HepG2 (cell line): ENCODE measurements around the gene CSTF3. TPM values are rescaled to one million over a fixed set of nuclear protein-coding genes. Genes with fewer than 3 reads are reported as not detected.
A peak's percentile ranks its signal among the peaks of the same experiment; 100 is the strongest.

Experiments
- ATAC-seq: fragments of 200-7000 bp; cut with Tn5 transposase; 3 replicates; pipeline ENCODE4 v1.9.1; 2020; ENCODE audit warnings: mild to moderate bottlenecking, moderate library complexity
- BruUV-seq: library from RNA; stranded (reverse); fragments of 400-500 nt; replicated peaks from 2 replicates; lab custom pipeline; 2021; lab: Mats Ljungman, UMichigan
- CTCF ChIA-PET: fragments of 300-600 bp; formaldehyde crosslinking; extraction: SDS; loops from one replicate; lab custom pipeline; 2021; ENCODE audit warnings: low total read pairs, inconsistent platforms, low intra/inter-chr PET ratio; lab: Yijun Ruan, JAX
- POLR2A ChIA-PET: fragments of 350-600 bp; sonication (Branson Sonifier 250); formaldehyde crosslinking; loops from one replicate; lab custom pipeline; 2020; ENCODE audit warnings: antibody characterized with exemption, inconsistent platforms; lab: Yijun Ruan, JAX
- DNase-seq: peaks from one replicate; pipeline ENCODE4 v3.0.0-alpha.2; 2015; ENCODE audit warnings: low spot score
- FAIRE-seq: peaks from 3 replicates; lab custom pipeline; 2011; peaks lifted over from hg19 to GRCh38; lab: Jason Lieb, UNC
- H2AFZ ChIP-seq: one replicate; pipeline ENCODE4 v1.6.1; 2011; ENCODE audit warnings: low read length, inconsistent platforms
- H3K27ac ChIP-seq: fragments of 300-600 bp; 3 replicates; pipeline ENCODE4 v1.8.0; 2011; ENCODE audit warnings: mixed run types, mild to moderate bottlenecking, mixed read lengths, low read length, inconsistent platforms; ENCODE audit not compliant: insufficient read depth; ENCODE audit errors: extremely low read length
- H3K27me3 ChIP-seq, 2 experiments: fragments of 200-600 bp in 1 of 2; 2 replicates in 1 of 2; 3 replicates in 1 of 2; pipeline versions ENCODE4 v1.6.0 to v1.8.0; 2011; ENCODE audit warnings: low read length in 2 of 2, mild to moderate bottlenecking in 2 of 2, moderate library complexity in 2 of 2, inconsistent platforms in 1 of 2; ENCODE audit not compliant: insufficient read depth in 2 of 2, control insufficient read depth in 1 of 2
- H3K36me3 ChIP-seq, 2 experiments: fragments of 200-600 bp in 1 of 2; replicated peaks in 1 of 2; 2 replicates in 1 of 2; 3 replicates in 1 of 2; pipeline versions ENCODE4 v1.5.1 to v1.8.0; 2011; ENCODE audit warnings: low read length in 2 of 2, inconsistent platforms in 1 of 2; ENCODE audit not compliant: insufficient read depth in 2 of 2, control insufficient read depth in 1 of 2
- H3K4me1 ChIP-seq: 2 replicates; pipeline ENCODE4 v1.5.1; 2012; ENCODE audit warnings: low read length, inconsistent platforms; ENCODE audit not compliant: insufficient read depth
- H3K4me2 ChIP-seq: 2 replicates; pipeline ENCODE4 v1.6.0; 2011; ENCODE audit warnings: low read depth, low read length, inconsistent platforms
- H3K4me3 ChIP-seq, 3 experiments: fragments of 200-600 bp in 1 of 3; sonication (generic), shearing (Covaris generic) in 1 of 3; replicated peaks in 1 of 3; 2 replicates each; pipeline ENCODE4 v1.5.1; 2011 to 2016; ENCODE audit warnings: low read length in 3 of 3, inconsistent platforms in 2 of 3, low read depth in 2 of 3, mild to moderate bottlenecking in 2 of 3, control low read depth in 1 of 3, mixed read lengths in 1 of 3; ENCODE audit not compliant: insufficient read depth in 1 of 3
- H3K79me2 ChIP-seq: one replicate; pipeline ENCODE4 v1.6.1; 2011; ENCODE audit warnings: low read length, inconsistent platforms; ENCODE audit not compliant: insufficient read depth
- H3K9ac ChIP-seq: 2 replicates; pipeline ENCODE4 v1.6.0; 2011; ENCODE audit warnings: mild to moderate bottlenecking, low read depth, low read length, inconsistent platforms; ENCODE audit not compliant: insufficient read depth
- H3K9me3 ChIP-seq: 2 replicates; pipeline ENCODE4 v1.5.1; 2012; ENCODE audit warnings: mild to moderate bottlenecking, low read length
- H4K20me1 ChIP-seq: 2 replicates; pipeline ENCODE4 v1.6.0; 2011; ENCODE audit warnings: inconsistent platforms, mild to moderate bottlenecking, low read length, moderate library complexity; ENCODE audit not compliant: insufficient read depth
- CHCHD3 ChIP-seq: sonication (generic); formaldehyde crosslinking; IDR thresholded peaks from 2 replicates; pipeline ENCODE4 v1.8.0; 2022; ENCODE audit warnings: mild to moderate bottlenecking, missing genetic modification reagents, moderate library complexity
- MTA1 ChIP-seq: sonication (generic); formaldehyde crosslinking; IDR thresholded peaks from 2 replicates; pipeline ENCODE4 v1.4.0; 2020; ENCODE audit warnings: missing genetic modification reagents, mild to moderate bottlenecking, borderline replicate concordance
- PLRG1 ChIP-seq: fragments of 450-650 bp; conservative IDR thresholded peaks from 2 replicates; pipeline ENCODE4 v1.6.1; 2016
- RCOR2 ChIP-seq: IDR thresholded peaks from 2 replicates; pipeline ENCODE4 v1.6.1; 2016; ENCODE audit warnings: missing biosample characterization, missing genetic modification reagents
- SCMH1 ChIP-seq: sonication (generic); formaldehyde crosslinking; IDR thresholded peaks from 2 replicates; pipeline ENCODE4 v1.9.0; 2021; ENCODE audit warnings: missing genetic modification reagents, mild to moderate bottlenecking, borderline replicate concordance
- SP4 ChIP-seq: sonication (generic); formaldehyde crosslinking; IDR thresholded peaks from 2 replicates; pipeline ENCODE4 v1.8.1; 2023; ENCODE audit warnings: mild to moderate bottlenecking, missing genetic modification reagents
- ZFAT ChIP-seq: sonication (generic); formaldehyde crosslinking; conservative IDR thresholded peaks from 2 replicates; pipeline ENCODE4 v1.8.1; 2023; ENCODE audit warnings: missing genetic modification reagents, inconsistent platforms
- ZNF558 ChIP-seq: sonication (generic); formaldehyde crosslinking; IDR thresholded peaks from 2 replicates; pipeline ENCODE4 v1.9.0; 2022; ENCODE audit warnings: mild to moderate bottlenecking, missing genetic modification reagents, borderline replicate concordance
- ZNF629 ChIP-seq: sonication (generic); formaldehyde crosslinking; conservative IDR thresholded peaks from 2 replicates; pipeline ENCODE4 v1.5.0; 2020; ENCODE audit warnings: missing genetic modification reagents
- ZNF644 ChIP-seq: IDR thresholded peaks from 2 replicates; pipeline ENCODE4 v1.6.1; 2016; ENCODE audit warnings: low read depth
- ZNF646 ChIP-seq: sonication (generic); formaldehyde crosslinking; IDR thresholded peaks from 2 replicates; pipeline ENCODE4 v1.9.0; 2021; ENCODE audit warnings: mild to moderate bottlenecking, missing genetic modification reagents
- WGBS: methylation state at CpG from one replicate; pipeline ENCODE4 v1.1.6; 2017; ENCODE audit warnings: low lambda C conversion rate; 5-methylcytosine and 5-hydroxymethylcytosine counted together
- in situ Hi-C: cut with HindIII; loops from 2 replicates; pipeline ENCODE4 v1.10.0; 2017; ENCODE audit warnings: low pct_unique_long_range_greater_than_20kb; ENCODE audit not compliant: extremely low pct_ligation_motif_present
- intact Hi-C: fragments of 100-400 bp; cut with micrococcal nuclease; formaldehyde crosslinking; loops from one replicate; pipeline ENCODE4 v1.10.0; 2022; ENCODE audit not compliant: unreplicated experiment
- polyA plus RNA-seq, 8 experiments: library from polyadenylated mRNA; depleted of rRNA in 3 of 8; stranded (reverse) in 7 of 8; unstranded in 1 of 8; fragments of >200 nt; fragmentation: Illumina TruSeq in 4 of 8; extraction: Trizol in 4 of 8; gene quantifications; 2 replicates each; pipeline versions ENCODE4 v1.2.1 to v1.2.3, GENCODE V29; 2011 to 2016; ENCODE audit warnings: low read depth in 4 of 8, missing spikeins in 1 of 8, mixed read lengths in 1 of 8; ENCODE audit not compliant: insufficient read depth in 1 of 8
- total RNA-seq, 5 experiments: library from RNA; depleted of rRNA; stranded (reverse); fragments of >200 nt; fragmentation: Illumina TruSeq; extraction: Trizol; gene quantifications; 2 replicates each; pipeline ENCODE4 v1.2.3, GENCODE V29; 2016; ENCODE audit warnings: low read depth in 1 of 5
- TF ChIP-seq, protein P1 (sequence below): sonication (generic); formaldehyde crosslinking; IDR thresholded peaks from 2 replicates; pipeline ENCODE4 v1.4.0; 2020; ENCODE audit warnings: mild to moderate bottlenecking, missing genetic modification reagents

Gene CSTF3
- total and polyA plus RNA-seq, 2 of the 13 experiments (the other 11 are each of a cell fraction or from before 2014, with no cell fraction given): 21.5 to 43.6 TPM

DNA sequence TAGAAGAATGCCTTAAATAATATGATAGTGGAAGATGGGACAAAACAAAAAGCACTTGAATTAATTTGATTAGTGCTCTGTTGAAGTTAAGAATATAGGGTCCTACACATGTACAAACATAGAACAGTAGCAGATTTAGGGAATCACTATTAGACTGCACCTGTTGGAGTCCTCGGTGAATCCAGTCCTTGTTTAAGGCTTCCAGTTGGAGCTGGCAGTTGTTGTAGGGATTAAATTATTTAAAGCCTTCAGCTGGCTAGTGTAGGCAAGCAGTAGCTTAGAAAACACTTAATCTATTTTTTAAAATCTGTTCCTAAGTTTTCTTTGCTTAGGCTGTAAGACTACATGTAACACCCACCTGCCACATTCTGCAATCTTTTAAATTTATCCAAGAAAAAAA, 24.5 kb upstream of the CSTF3 start (continued):
- TF ChIP-seq ZNF646: no peak
- TF ChIP-seq ZFAT: no peak
- TF ChIP-seq ZNF558 (CRISPR knock-in tag): no peak
- no peak for TF ChIP-seq SP4

DNA sequence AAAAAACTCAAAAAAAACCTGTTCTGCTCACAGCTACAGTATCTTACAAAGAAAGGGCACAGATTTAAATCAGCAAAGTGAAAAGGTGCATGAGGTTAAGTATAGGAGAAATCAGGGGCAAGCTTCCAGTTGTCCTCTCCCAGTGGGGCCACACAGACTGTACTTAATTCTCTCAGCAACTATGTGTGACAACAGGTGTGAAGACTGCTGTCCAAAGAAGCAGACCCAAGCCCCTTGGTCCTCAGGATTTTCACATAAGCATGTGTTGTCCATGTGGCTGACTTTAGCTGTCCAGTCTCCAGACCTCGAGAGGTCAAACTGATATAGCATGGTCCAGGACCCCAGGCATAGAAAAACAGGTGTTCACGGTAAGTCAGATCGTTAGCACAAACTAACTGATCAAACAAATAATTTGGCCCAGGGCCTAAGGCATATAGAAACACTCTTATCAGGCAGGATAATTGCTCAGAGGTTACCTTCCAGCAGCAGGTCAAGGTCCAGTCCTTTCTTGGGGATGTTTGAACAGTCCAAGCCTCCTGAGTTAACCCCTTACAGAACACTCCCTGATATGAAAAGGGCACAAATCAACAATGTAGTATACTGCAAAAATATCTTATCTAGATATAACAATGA, 21.1 kb upstream of the CSTF3 start:
- H3K4me3 ChIP-seq: no peak overlapping the region
- no peak overlapping the region for H3K9ac ChIP-seq
- no peaks in the 10 kb centered on the region for H3K79me2 ChIP-seq
- ChIA-PET POLR2A (no interaction called here), CTCF (no interaction called here)
- no TSS peak for BruUV-seq
- intact Hi-C loops (no loop called here), in situ Hi-C loops (no loop called here)
- no peaks in the 10 kb centered on the region for H3K9me3 ChIP-seq
- H3K36me3 ChIP-seq: no peaks in the 10 kb centered on the region
- H3K27ac ChIP-seq: no peak overlapping the region
- H2AFZ ChIP-seq: no peak overlapping the region
- peaks cover 23% of the 10 kb centered on the region for H3K4me1 ChIP-seq
- ATAC-seq (peak; percentile 72), DNase-seq (peak; percentile 15), FAIRE-seq (no peak)
- H3K4me2 ChIP-seq: peak overlapping the region; percentile 30; the same call in 1 of the 2 replicates
- no peaks in the 10 kb centered on the region for H4K20me1 ChIP-seq
- 0% methylated on average over 3 of the region's 3 CpGs for WGBS
- H3K27me3 ChIP-seq: no peaks in the 10 kb centered on the region
- no peak for TF ChIP-seq RCOR2 (CRISPR knock-in tag)
- no peak for TF ChIP-seq MTA1 (CRISPR knock-in tag)
- TF ChIP-seq PLRG1: no peak
- no peak for TF ChIP-seq ZNF644 (CRISPR knock-in tag)
- no peak for TF ChIP-seq ZNF629 (CRISPR knock-in tag)
- no peak for TF ChIP-seq CHCHD3 (CRISPR knock-in tag)
- no peak for TF ChIP-seq SCMH1 (CRISPR knock-in tag)
- TF ChIP-seq, protein P1, sequence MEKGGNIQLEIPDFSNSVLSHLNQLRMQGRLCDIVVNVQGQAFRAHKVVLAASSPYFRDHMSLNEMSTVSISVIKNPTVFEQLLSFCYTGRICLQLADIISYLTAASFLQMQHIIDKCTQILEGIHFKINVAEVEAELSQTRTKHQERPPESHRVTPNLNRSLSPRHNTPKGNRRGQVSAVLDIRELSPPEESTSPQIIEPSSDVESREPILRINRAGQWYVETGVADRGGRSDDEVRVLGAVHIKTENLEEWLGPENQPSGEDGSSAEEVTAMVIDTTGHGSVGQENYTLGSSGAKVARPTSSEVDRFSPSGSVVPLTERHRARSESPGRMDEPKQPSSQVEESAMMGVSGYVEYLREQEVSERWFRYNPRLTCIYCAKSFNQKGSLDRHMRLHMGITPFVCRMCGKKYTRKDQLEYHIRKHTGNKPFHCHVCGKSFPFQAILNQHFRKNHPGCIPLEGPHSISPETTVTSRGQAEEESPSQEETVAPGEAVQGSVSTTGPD (CRISPR knock-in tag): no peak
